ENCODE data around the gene CFAP46. TPM values are rescaled to one million over a fixed set of nuclear protein-coding genes. Genes with fewer than 3 reads are reported as not detected.

Gene CFAP46
- polyA plus RNA-seq, 3 donors, result 0.07 TPM; not detected in 2

GRCh38 chr10:132879408-132880127, 62.8 kb downstream of the CFAP46 start:
- Histone ChIP-seq H4K20me1 (ENCODE audit: insufficient read depth, low read length) (no peaks in the 10 kb centered on the region), H3K36me3 (replicated peaks in 1 of 2; ENCODE audit: control insufficient read depth in 1 of 2, insufficient read depth in 2 of 2, low read length in 2 of 2) (no peaks in the 10 kb centered on the region), H3K27me3 (ENCODE audit: control insufficient read depth in 2 of 2, insufficient read depth in 2 of 2, low read length in 2 of 2) (peaks cover 0 to 4% of the 10 kb centered on the region in 2 donors), H3K4me3 (replicated peaks in 1 of 3; ENCODE audit: low read depth in 2 of 3, low read length in 3 of 3) (no peak overlapping the region), H3K79me2 (ENCODE audit: insufficient read depth, low read length) (no peaks in the 10 kb centered on the region), H3K27ac (ENCODE audit: low read depth in 1 of 2, low read length in 2 of 2) (no peak overlapping the region), H3K4me2 (replicated peaks; ENCODE audit: extremely low read depth, low read length, poor library complexity, severe bottlenecking) (no peak overlapping the region), H3K9ac (ENCODE audit: insufficient read depth, low read length, poor library complexity, severe bottlenecking) (no peak overlapping the region), H3K9me3 (replicated peaks in 1 of 2; ENCODE audit: control insufficient read depth in 1 of 2, insufficient read depth in 1 of 2, low read length in 2 of 2) (no peaks in the 10 kb centered on the region), H2AFZ (ENCODE audit: insufficient read depth, low read depth, low read length, poor library complexity, severe bottlenecking) (no peak overlapping the region), H3K4me1 (ENCODE audit: control insufficient read depth in 1 of 2, insufficient read depth in 2 of 2, low read length in 2 of 2) (no peaks in the 10 kb centered on the region)
- H3K9me3 Mint-ChIP-seq, result peaks cover 0 to 3% (median 0%) of the 10 kb centered on the region in 7 donors
- H3K27ac Mint-ChIP-seq, result no peak overlapping the region
- no peak overlapping the region for H3K4me3 Mint-ChIP-seq
- TF ChIP-seq, protein P1, sequence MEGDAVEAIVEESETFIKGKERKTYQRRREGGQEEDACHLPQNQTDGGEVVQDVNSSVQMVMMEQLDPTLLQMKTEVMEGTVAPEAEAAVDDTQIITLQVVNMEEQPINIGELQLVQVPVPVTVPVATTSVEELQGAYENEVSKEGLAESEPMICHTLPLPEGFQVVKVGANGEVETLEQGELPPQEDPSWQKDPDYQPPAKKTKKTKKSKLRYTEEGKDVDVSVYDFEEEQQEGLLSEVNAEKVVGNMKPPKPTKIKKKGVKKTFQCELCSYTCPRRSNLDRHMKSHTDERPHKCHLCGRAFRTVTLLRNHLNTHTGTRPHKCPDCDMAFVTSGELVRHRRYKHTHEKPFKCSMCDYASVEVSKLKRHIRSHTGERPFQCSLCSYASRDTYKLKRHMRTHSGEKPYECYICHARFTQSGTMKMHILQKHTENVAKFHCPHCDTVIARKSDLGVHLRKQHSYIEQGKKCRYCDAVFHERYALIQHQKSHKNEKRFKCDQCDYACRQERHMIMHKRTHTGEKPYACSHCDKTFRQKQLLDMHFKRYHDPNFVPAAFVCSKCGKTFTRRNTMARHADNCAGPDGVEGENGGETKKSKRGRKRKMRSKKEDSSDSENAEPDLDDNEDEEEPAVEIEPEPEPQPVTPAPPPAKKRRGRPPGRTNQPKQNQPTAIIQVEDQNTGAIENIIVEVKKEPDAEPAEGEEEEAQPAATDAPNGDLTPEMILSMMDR (IDR thresholded peaks at IDR 0.05), result no peak
- peaks cover 1 to 14% (median 5%) of the 10 kb centered on the region in 3 donors for H3K27me3 Mint-ChIP-seq (ENCODE audit: low read depth in 3 of 3)
- no peak for DNase-seq
- 43% methylated on average over 35 of the region's 38 CpGs for WGBS (ENCODE audit: insufficient coverage)
- H3K4me1 Mint-ChIP-seq, result peaks cover 2% of the 10 kb centered on the region
- no peaks in the 10 kb centered on the region for H3K36me3 Mint-ChIP-seq
- intact Hi-C loops (cut with micrococcal nuclease), result no loop called here

- H3K27me3 Mint-ChIP-seq (ENCODE audit: low read depth in 3 of 3), result peaks cover 1 to 14% (median 7%) of the 10 kb centered on the region in 3 donors
- no peak overlapping the region for H3K27ac Mint-ChIP-seq
- H3K27me3 ChIP-seq (ENCODE audit: control insufficient read depth in 2 of 2, insufficient read depth in 2 of 2, low read length in 2 of 2), result peaks cover 0 to 4% of the 10 kb centered on the region in 2 donors
- TF ChIP-seq, protein P1 (IDR thresholded peaks at IDR 0.05), result no peak
- no peaks in the 10 kb centered on the region for H3K36me3 Mint-ChIP-seq
- WGBS (ENCODE audit: insufficient coverage), result 63% methylated on average over 25 of the region's 25 CpGs
- H3K9ac ChIP-seq (ENCODE audit: insufficient read depth, low read length, poor library complexity, severe bottlenecking), result no peak overlapping the region
- H3K36me3 ChIP-seq (replicated peaks in 1 of 2; ENCODE audit: control insufficient read depth in 1 of 2, insufficient read depth in 2 of 2, low read length in 2 of 2), result no peaks in the 10 kb centered on the region
- peaks cover 2% of the 10 kb centered on the region for H3K4me1 Mint-ChIP-seq
- no peak overlapping the region for H2AFZ ChIP-seq (ENCODE audit: insufficient read depth, low read depth, low read length, poor library complexity, severe bottlenecking)
- DNase-seq, result no peak
- no peak overlapping the region for H3K27ac ChIP-seq (ENCODE audit: low read depth in 1 of 2, low read length in 2 of 2)
- no peaks in the 10 kb centered on the region for H3K4me1 ChIP-seq (ENCODE audit: control insufficient read depth in 1 of 2, insufficient read depth in 2 of 2, low read length in 2 of 2)
- intact Hi-C loops (cut with micrococcal nuclease), result no loop called here
- H3K9me3 Mint-ChIP-seq, result peaks cover 0 to 3% (median 0%) of the 10 kb centered on the region in 7 donors
- no peak overlapping the region for H3K4me3 ChIP-seq (replicated peaks in 1 of 3; ENCODE audit: low read depth in 2 of 3, low read length in 3 of 3)
- no peak overlapping the region for H3K4me3 Mint-ChIP-seq
- no peaks in the 10 kb centered on the region for H3K9me3 ChIP-seq (replicated peaks in 1 of 2; ENCODE audit: control insufficient read depth in 1 of 2, insufficient read depth in 1 of 2, low read length in 2 of 2)
- H3K4me2 ChIP-seq (replicated peaks; ENCODE audit: extremely low read depth, low read length, poor library complexity, severe bottlenecking), result no peak overlapping the region
- H3K79me2 ChIP-seq (ENCODE audit: insufficient read depth, low read length), result no peaks in the 10 kb centered on the region
- no peaks in the 10 kb centered on the region for H4K20me1 ChIP-seq (ENCODE audit: insufficient read depth, low read length)
Measured at GRCh38 chr10:132878730-132879407, 63.5 kb downstream of the CFAP46 start.

All from CD14-positive monocyte (primary cell).